Caco-2 (cell line): Measurements from ENCODE around the gene SEC14L1. TPM values are rescaled to one million over a fixed set of nuclear protein-coding genes. Genes with fewer than 3 reads are reported as not detected.

Experiments used
- BruUV-seq: library from RNA; stranded (reverse); fragments of 400-500 nt; replicated peaks from 2 replicates; lab custom pipeline; 2021; lab: Mats Ljungman, UMichigan
- CTCF ChIA-PET: fragments of 300-600 bp; sonication (Branson Sonifier 250); formaldehyde crosslinking; loops from one replicate; lab custom pipeline; 2022; ENCODE audit warnings: antibody characterized with exemption; lab: Charles Lee
- POLR2A ChIA-PET: fragments of 300-600 bp; sonication (Branson Sonifier 250); formaldehyde crosslinking; loops from one replicate; lab custom pipeline; 2022; ENCODE audit warnings: antibody characterized with exemption; lab: Charles Lee
- DNase-seq, 2 experiments: peaks; one replicate each; pipeline versions ENCODE4 v3.0.0 to v3.0.0-alpha.2; 2020 to 2022
- H3K27me3 ChIP-seq: replicated peaks from 2 replicates; pipeline ENCODE4 v1.6.0; 2011; ENCODE audit warnings: low read length; ENCODE audit not compliant: control insufficient read depth, insufficient read depth
- H3K36me3 ChIP-seq: 2 replicates; pipeline ENCODE4 v1.5.1; 2011; ENCODE audit warnings: low read length; ENCODE audit not compliant: control insufficient read depth, insufficient read depth
- H3K4me1 ChIP-seq: fragments of 250-450 bp; sonication (Bioruptor Pico); 2 replicates; pipeline ENCODE4 v1.5.1; 2020; ENCODE audit warnings: mild to moderate bottlenecking
- H3K4me3 ChIP-seq: 2 replicates; pipeline ENCODE4 v1.5.1; 2011; ENCODE audit warnings: low read depth, mild to moderate bottlenecking, control low read depth, low read length
- H3K9me3 ChIP-seq: fragments of 250-450 bp; sonication (Bioruptor Pico); 2 replicates; pipeline ENCODE4 v1.5.1; 2020; ENCODE audit warnings: mild to moderate bottlenecking, moderate library complexity
- H3K27ac Mint-ChIP-seq: one replicate; pipeline ENCODE4 v1.8.0; 2022; ENCODE audit warnings: mixed read lengths; ENCODE audit not compliant: unreplicated experiment
- H3K27me3 Mint-ChIP-seq: one replicate; pipeline ENCODE4 v1.8.0; 2022; ENCODE audit warnings: mixed read lengths; ENCODE audit not compliant: insufficient read depth, unreplicated experiment
- H3K36me3 Mint-ChIP-seq: one replicate; pipeline ENCODE4 v1.8.0; 2022; ENCODE audit warnings: mild to moderate bottlenecking, mixed read lengths; ENCODE audit not compliant: insufficient read depth, unreplicated experiment
- H3K4me1 Mint-ChIP-seq: one replicate; pipeline ENCODE4 v1.8.0; 2022; ENCODE audit warnings: low read depth, mixed read lengths; ENCODE audit not compliant: unreplicated experiment
- H3K4me3 Mint-ChIP-seq: one replicate; pipeline ENCODE4 v1.8.0; 2022; ENCODE audit warnings: mild to moderate bottlenecking, moderate library complexity, mixed read lengths; ENCODE audit not compliant: unreplicated experiment
- H3K9me3 Mint-ChIP-seq: one replicate; pipeline ENCODE4 v1.8.0; 2022; ENCODE audit warnings: mixed read lengths; ENCODE audit not compliant: unreplicated experiment
- intact Hi-C: fragments of 100-400 bp; cut with micrococcal nuclease; formaldehyde crosslinking; loops from one replicate; pipeline ENCODE4 v1.10.0; 2022; ENCODE audit not compliant: unreplicated experiment
- total RNA-seq: library from RNA; stranded (reverse); gene quantifications from 2 replicates; pipeline ENCODE4 v1.2.3, GENCODE V29; 2022
- TF ChIP-seq, protein P1 (sequence below), 2 experiments: fragments of 200-600 bp in 1 of 2; IDR thresholded peaks; 1 replicate in 1 of 2; 2 replicates in 1 of 2; pipeline versions ENCODE4 v1.5.1 to v1.8.0; 2011 to 2022; ENCODE audit warnings: antibody characterized with exemption in 1 of 2, control low read depth in 1 of 2, inconsistent platforms in 1 of 2, low read depth in 1 of 2, low read length in 1 of 2, mild to moderate bottlenecking in 1 of 2, moderate library complexity in 1 of 2; ENCODE audit not compliant: insufficient read depth in 1 of 2, severe bottlenecking in 1 of 2, unreplicated experiment in 1 of 2

The SEC14L1 gene
- total RNA-seq, 1 experiment from 2014 or later = 92.0 TPM

DNA sequence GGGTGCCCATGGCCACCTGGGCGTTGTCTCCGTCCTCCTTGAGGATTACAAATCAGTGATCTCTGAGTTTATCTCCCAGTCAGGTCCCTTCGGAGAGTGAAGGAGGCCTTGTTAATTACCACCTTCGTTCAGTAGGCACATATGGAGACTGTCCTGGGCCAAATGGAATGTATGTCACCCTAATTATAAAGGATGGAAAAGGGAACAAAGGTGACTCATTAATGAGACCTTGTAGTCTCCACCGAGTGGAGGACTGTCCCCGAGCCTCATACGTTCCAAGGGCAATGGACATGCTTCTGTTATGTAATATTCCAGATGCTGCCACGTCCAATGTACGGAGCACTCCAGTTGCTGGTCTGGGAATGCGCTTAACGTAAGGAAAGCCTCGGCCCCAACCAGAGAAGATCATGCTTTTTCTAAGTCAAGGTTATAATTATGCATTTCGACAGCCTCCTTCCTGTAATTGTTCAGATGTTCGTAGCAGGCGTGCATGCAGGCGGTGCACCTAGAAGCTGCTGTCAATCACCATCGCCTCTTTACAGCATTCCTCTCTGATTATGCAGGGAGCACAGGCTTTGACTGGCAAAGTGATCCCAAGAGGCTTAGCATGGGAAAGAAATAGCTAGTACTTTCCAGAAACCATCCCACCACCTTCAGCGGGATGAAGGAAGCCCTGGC is 22.4 kb upstream of the SEC14L1 start:
- ChIA-PET POLR2A (interaction anchor here (1.9 kb wide), 1 partner anchor 22 kb away, joined by 13 read pairs; the partner anchor contains the start of gene SEC14L1), CTCF (interaction anchor here (0.7 to 1.9 kb wide), 4 partner anchors 22 to 42 kb away, joined by 3 to 8 read pairs (median 5); partner anchors contain the start of gene SEC14L1)
- H3K4me1 ChIP-seq = peaks cover 65% of the 10 kb centered on the region
- Mint-ChIP-seq H3K4me1 (peaks cover 41% of the 10 kb centered on the region), H3K27ac (peak overlapping the region; percentile 87), H3K4me3 (no peak overlapping the region), H3K27me3 (no peaks in the 10 kb centered on the region), H3K9me3 (no peaks in the 10 kb centered on the region), H3K36me3 (peaks cover 13% of the 10 kb centered on the region)
- H3K4me3 ChIP-seq = no peak overlapping the region
- intact Hi-C loops = no loop called here
- DNase-seq = no peak
- 0 out of 2 replicates have a peak, but pooled peaks cover 3% of the 10 kb centered on the region for H3K9me3 ChIP-seq
- TF ChIP-seq, protein P1, sequence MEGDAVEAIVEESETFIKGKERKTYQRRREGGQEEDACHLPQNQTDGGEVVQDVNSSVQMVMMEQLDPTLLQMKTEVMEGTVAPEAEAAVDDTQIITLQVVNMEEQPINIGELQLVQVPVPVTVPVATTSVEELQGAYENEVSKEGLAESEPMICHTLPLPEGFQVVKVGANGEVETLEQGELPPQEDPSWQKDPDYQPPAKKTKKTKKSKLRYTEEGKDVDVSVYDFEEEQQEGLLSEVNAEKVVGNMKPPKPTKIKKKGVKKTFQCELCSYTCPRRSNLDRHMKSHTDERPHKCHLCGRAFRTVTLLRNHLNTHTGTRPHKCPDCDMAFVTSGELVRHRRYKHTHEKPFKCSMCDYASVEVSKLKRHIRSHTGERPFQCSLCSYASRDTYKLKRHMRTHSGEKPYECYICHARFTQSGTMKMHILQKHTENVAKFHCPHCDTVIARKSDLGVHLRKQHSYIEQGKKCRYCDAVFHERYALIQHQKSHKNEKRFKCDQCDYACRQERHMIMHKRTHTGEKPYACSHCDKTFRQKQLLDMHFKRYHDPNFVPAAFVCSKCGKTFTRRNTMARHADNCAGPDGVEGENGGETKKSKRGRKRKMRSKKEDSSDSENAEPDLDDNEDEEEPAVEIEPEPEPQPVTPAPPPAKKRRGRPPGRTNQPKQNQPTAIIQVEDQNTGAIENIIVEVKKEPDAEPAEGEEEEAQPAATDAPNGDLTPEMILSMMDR (IDR thresholded peaks at IDR 0.05; ENCODE audit: insufficient read depth in 1 of 2, low read depth in 1 of 2, low read length in 1 of 2, severe bottlenecking in 1 of 2, unreplicated experiment in 1 of 2) = no peak
- H3K36me3 ChIP-seq = no peaks in the 10 kb centered on the region
- H3K27me3 ChIP-seq = no peaks in the 10 kb centered on the region
- no TSS peak for BruUV-seq

DNA sequence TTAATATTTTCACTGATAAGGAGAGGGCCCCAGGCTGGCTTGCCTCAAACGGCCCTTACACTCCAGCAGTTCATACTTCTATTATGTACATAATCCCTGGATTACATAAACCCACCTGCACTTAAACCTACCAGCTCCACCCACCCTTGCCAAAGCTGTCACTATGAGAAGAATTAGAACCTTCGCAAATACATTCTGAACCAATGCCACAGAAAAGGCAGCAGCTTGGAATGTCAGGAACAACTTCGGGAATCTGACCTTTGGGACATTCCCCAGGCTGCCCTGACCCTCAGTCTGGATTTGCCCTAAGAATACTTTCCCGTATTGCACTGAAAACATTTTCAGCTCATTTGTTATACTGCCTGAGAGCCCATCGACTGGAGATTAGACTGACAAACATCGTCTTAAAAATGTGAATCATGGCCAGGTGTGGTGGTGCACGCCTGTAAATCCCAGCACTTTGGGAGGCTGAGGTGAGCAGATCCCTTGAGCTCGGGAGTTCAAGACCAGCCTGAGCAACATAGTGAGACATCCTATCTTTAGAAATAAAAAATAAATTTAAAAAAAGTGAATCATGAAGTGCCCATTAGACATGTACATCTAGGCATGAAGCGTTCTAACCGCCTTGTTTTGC is 21.0 kb upstream of the SEC14L1 start:
- Histone ChIP-seq H3K9me3 (0 out of 2 replicates have a peak, but pooled peaks cover 3% of the 10 kb centered on the region), H3K27me3 (no peaks in the 10 kb centered on the region), H3K4me3 (no peak overlapping the region), H3K4me1 (peaks cover 74% of the 10 kb centered on the region), H3K36me3 (no peaks in the 10 kb centered on the region)
- H3K4me3 Mint-ChIP-seq = no peak overlapping the region
- TF ChIP-seq, protein P1 (IDR thresholded peaks at IDR 0.05; ENCODE audit: insufficient read depth in 1 of 2, low read depth in 1 of 2, low read length in 1 of 2, severe bottlenecking in 1 of 2, unreplicated experiment in 1 of 2) = no peak
- CTCF ChIA-PET = interaction anchor here (0.9 to 1.9 kb wide), 4 partner anchors 21 to 88 kb away, joined by 3 to 8 read pairs (median 5); partner anchors contain the start of gene SEC14L1
- DNase-seq = peak; percentile 76 to 87
- H3K27ac Mint-ChIP-seq = peak overlapping the region; percentile 87
- no peaks in the 10 kb centered on the region for H3K9me3 Mint-ChIP-seq
- H3K4me1 Mint-ChIP-seq = peaks cover 41% of the 10 kb centered on the region
- no TSS peak for BruUV-seq
- H3K27me3 Mint-ChIP-seq = no peaks in the 10 kb centered on the region
- POLR2A ChIA-PET = interaction anchor here (1.9 kb wide), 1 partner anchor 21 kb away, joined by 13 read pairs; the partner anchor contains the start of gene SEC14L1
- intact Hi-C loops = loop anchor here (1.0 to 5.0 kb wide), 3 partner anchors 21 to 41 kb away; partner anchors contain the start of gene SEC14L1
- peaks cover 13% of the 10 kb centered on the region for H3K36me3 Mint-ChIP-seq

DNA sequence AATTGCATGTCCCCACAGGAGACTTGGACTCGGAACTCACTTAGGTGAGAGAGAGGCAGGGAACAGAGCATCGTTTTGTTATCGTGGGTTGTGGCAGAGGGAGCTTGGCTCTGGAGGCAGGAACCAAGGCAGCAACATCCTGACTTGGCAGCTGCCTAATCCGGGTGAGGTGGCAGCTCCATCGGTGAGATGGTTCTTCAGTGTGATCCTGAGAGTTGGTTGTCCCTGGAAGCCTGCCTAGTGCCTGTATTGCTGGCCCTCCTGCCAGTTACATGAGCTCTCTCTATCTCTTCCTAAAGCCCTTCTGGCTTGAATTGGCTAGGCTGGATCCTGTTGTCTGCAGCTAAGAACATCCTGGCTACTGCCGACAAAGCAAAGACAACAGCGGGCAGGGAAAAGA is 19.9 kb upstream of the SEC14L1 start:
- TF ChIP-seq, protein P1 (IDR thresholded peaks at IDR 0.05; ENCODE audit: insufficient read depth in 1 of 2, low read depth in 1 of 2, low read length in 1 of 2, severe bottlenecking in 1 of 2, unreplicated experiment in 1 of 2) = no peak
- 0 out of 2 replicates have a peak, but pooled peaks cover 3% of the 10 kb centered on the region for H3K9me3 ChIP-seq
- Mint-ChIP-seq H3K27ac (peak overlapping the region; percentile 84), H3K4me3 (no peak overlapping the region), H3K4me1 (peaks cover 48% of the 10 kb centered on the region), H3K36me3 (peaks cover 13% of the 10 kb centered on the region), H3K27me3 (no peaks in the 10 kb centered on the region), H3K9me3 (no peaks in the 10 kb centered on the region)
- no peaks in the 10 kb centered on the region for H3K27me3 ChIP-seq
- intact Hi-C loops = loop anchor here (5.0 kb wide), 1 partner anchor 34 kb away; no protein-coding TSS in a partner anchor
- ChIA-PET POLR2A (no interaction called here), CTCF (interaction anchor here (1.6 kb wide), 1 partner anchor 19 kb away, joined by 4 read pairs; the partner anchor contains the start of gene SEC14L1)
- H3K36me3 ChIP-seq = no peaks in the 10 kb centered on the region
- peaks cover 79% of the 10 kb centered on the region for H3K4me1 ChIP-seq
- no peak overlapping the region for H3K4me3 ChIP-seq
- DNase-seq = no peak
- no TSS peak for BruUV-seq
